ENCODE results near the gene VIPR2.
"Not testable (repeated sequence)": the region's sequence is repeated elsewhere in the genome, so short reads cannot be mapped to it uniquely, and the experiment has no call there.

Gene VIPR2

DNA sequence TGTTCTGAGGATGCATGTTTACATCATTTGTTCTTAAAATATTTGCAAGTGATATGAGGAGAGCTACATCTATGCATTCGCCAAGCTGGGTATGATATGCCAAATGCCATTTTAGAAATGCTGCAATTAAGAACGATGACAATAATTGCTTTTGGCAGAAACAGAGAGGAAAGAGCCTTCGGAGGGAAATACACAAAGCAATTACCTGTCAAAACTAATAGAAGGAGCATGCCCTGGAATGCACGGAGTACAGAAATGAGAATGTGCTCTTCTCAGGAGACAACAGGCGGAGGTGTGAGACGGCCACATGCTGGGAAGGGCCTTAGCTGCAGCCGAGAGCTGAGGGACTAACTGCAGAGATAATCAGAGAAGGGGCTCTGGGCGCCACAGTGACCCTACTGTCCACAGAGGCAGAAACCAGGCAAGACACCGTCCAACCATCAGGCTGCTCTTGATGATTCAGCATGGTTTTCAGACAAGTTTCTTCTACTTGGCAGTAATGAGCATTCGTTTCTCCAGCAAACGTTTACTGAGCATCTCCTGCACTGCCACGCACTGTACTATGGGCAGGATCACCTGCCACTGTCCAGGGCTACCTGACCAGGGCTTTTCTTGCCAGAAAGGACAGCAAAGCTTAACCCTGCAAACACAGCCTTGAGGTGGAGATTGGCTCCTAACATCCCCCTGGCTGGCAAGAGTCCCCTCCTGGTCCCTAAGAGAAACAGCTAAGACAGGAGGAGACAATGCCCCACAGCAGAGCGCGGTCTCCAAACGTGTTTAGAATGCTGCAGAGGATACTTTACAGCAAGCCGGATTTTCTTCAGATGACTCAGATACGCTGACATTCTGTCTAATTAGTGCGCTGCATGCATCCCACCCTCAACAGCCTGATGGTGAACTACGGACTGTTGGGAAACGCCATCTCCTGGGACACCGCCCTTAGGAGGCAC lies 18.1 kb downstream of the VIPR2 start:
- no peaks in the 10 kb centered on the region for H3K27me3 ChIP-seq (ENCODE audit: control insufficient read depth, insufficient read depth, low read length)
- H3K4me3 ChIP-seq (ENCODE audit: low read depth, low read length), result no peak overlapping the region
- peaks cover 5% of the 10 kb centered on the region; the same call in 1 of the 2 replicates for H3K4me1 ChIP-seq (ENCODE audit: control insufficient read depth, insufficient read depth, low read length)
- H3K9me3 ChIP-seq (ENCODE audit: control insufficient read depth, insufficient read depth, low read length), result no peaks in the 10 kb centered on the region
- H3K27ac ChIP-seq (ENCODE audit: low read depth, low read length), result no peak overlapping the region
- no peaks in the 10 kb centered on the region for H3K36me3 ChIP-seq (ENCODE audit: control insufficient read depth, insufficient read depth, low read length)
- H3K9ac ChIP-seq (ENCODE audit: low read depth, low read length), result no peak overlapping the region

- H3K9ac ChIP-seq (ENCODE audit: low read depth, low read length), result no peak overlapping the region
- no peaks in the 10 kb centered on the region for H3K4me1 ChIP-seq (ENCODE audit: control insufficient read depth, insufficient read depth, low read length)
- H3K4me3 ChIP-seq (ENCODE audit: low read depth, low read length), result no peak overlapping the region
- H3K36me3 ChIP-seq (ENCODE audit: control insufficient read depth, insufficient read depth, low read length), result no peaks in the 10 kb centered on the region
- no peak overlapping the region for H3K27ac ChIP-seq (ENCODE audit: low read depth, low read length)
- no peaks in the 10 kb centered on the region for H3K27me3 ChIP-seq (ENCODE audit: control insufficient read depth, insufficient read depth, low read length)
- no peaks in the 10 kb centered on the region for H3K9me3 ChIP-seq (ENCODE audit: control insufficient read depth, insufficient read depth, low read length)
Observed at GRCh38 chr7:159125955-159126270, 18.8 kb downstream of the VIPR2 start.

GRCh38 chr7:159125104-159125954 lies 19.3 kb downstream of the VIPR2 start:
- Histone ChIP-seq H3K9ac (ENCODE audit: low read depth, low read length) (no peak overlapping the region), H3K9me3 (ENCODE audit: control insufficient read depth, insufficient read depth, low read length) (no peaks in the 10 kb centered on the region), H3K4me1 (ENCODE audit: control insufficient read depth, insufficient read depth, low read length) (no peaks in the 10 kb centered on the region), H3K27me3 (ENCODE audit: control insufficient read depth, insufficient read depth, low read length) (no peaks in the 10 kb centered on the region), H3K27ac (ENCODE audit: low read depth, low read length) (no peak overlapping the region), H3K4me3 (ENCODE audit: low read depth, low read length) (no peak overlapping the region), H3K36me3 (ENCODE audit: control insufficient read depth, insufficient read depth, low read length) (no peaks in the 10 kb centered on the region)

DNA sequence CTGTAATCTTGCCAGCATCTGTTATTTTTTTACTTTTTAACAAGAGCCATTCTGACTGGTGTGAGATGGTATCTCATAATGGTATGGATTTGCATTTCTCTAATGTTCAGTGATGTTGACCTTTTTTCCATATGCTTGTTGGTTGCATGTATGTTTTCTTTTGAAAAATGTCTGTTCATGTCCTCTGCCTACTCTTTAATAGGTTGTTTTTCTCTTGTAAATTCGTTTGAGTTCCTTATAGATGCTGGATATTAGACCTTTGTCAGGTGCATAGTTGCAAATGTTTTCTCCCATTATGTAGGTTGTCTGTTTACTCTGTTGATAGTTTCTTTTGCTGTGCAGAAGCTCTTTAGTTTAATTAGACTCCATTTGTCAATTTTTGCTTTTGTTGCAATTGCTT lies 20.9 kb downstream of the VIPR2 start:
- H3K27ac ChIP-seq (ENCODE audit: low read depth, low read length); H3K9ac ChIP-seq (ENCODE audit: low read depth, low read length); H3K9me3 ChIP-seq (ENCODE audit: control insufficient read depth, insufficient read depth, low read length); H3K36me3 ChIP-seq (ENCODE audit: control insufficient read depth, insufficient read depth, low read length); H3K27me3 ChIP-seq (ENCODE audit: control insufficient read depth, insufficient read depth, low read length); H3K4me1 ChIP-seq (ENCODE audit: control insufficient read depth, insufficient read depth, low read length); H3K4me3 ChIP-seq (ENCODE audit: low read depth, low read length): not testable (repeated sequence)

DNA sequence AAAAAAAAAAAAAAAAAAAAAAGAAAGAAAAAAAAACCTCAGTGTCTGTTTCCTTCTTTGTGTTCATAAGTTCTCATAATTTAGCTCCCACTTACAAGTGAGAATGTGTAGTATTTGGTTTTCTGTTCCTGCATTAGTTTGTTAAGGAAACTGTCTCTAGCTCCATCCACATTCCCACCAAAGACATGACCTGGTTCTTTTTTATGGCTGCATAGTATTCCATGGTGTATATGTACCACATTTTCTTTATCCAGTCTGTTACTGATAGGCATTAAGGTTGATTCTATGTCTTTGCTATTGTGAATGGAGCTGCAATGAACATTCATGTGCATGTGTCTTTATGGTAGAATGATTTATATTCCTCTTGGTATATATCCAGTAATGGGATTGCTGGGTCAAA lies 21.4 kb downstream of the VIPR2 start:
- H3K4me3 ChIP-seq (ENCODE audit: low read depth, low read length); H3K9ac ChIP-seq (ENCODE audit: low read depth, low read length); H3K9me3 ChIP-seq (ENCODE audit: control insufficient read depth, insufficient read depth, low read length); H3K27me3 ChIP-seq (ENCODE audit: control insufficient read depth, insufficient read depth, low read length); H3K36me3 ChIP-seq (ENCODE audit: control insufficient read depth, insufficient read depth, low read length); H3K27ac ChIP-seq (ENCODE audit: low read depth, low read length); H3K4me1 ChIP-seq (ENCODE audit: control insufficient read depth, insufficient read depth, low read length): not testable (repeated sequence)

- H3K36me3 ChIP-seq (ENCODE audit: control insufficient read depth, insufficient read depth, low read length), result no peaks in the 10 kb centered on the region
- H3K4me1 ChIP-seq (ENCODE audit: control insufficient read depth, insufficient read depth, low read length), result no peaks in the 10 kb centered on the region
- H3K4me3 ChIP-seq (ENCODE audit: low read depth, low read length), result no peak overlapping the region
- H3K27me3 ChIP-seq (ENCODE audit: control insufficient read depth, insufficient read depth, low read length), result no peaks in the 10 kb centered on the region
- H3K9ac ChIP-seq (ENCODE audit: low read depth, low read length), result no peak overlapping the region
- H3K27ac ChIP-seq (ENCODE audit: low read depth, low read length), result no peak overlapping the region
- H3K9me3 ChIP-seq (ENCODE audit: control insufficient read depth, insufficient read depth, low read length), result no peaks in the 10 kb centered on the region
Observed at GRCh38 chr7:159122276-159122675, 22.4 kb downstream of the VIPR2 start.

DNA sequence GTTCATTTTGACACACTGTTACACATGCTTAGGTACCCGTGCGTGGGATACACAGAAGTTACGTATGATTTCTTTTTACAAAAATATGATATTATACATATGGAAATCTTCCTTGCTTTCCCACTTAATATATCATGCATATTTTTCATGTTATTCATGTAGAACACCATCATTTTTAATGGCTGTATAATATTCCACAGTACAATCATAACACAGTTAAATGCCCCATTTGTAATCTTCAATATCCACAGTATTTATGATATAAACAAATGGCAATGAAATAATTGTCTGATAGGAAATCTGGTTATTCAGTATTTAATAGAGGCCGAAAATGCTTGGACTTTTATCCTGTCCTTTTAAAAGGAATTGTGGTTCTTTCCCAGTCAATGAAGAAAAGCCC lies 23.2 kb downstream of the VIPR2 start:
- H3K4me1 ChIP-seq (ENCODE audit: control insufficient read depth, insufficient read depth, low read length), result no peaks in the 10 kb centered on the region
- no peaks in the 10 kb centered on the region for H3K27me3 ChIP-seq (ENCODE audit: control insufficient read depth, insufficient read depth, low read length)
- H3K9me3 ChIP-seq (ENCODE audit: control insufficient read depth, insufficient read depth, low read length), result no peaks in the 10 kb centered on the region
- H3K4me3 ChIP-seq (ENCODE audit: low read depth, low read length), result no peak overlapping the region
- H3K36me3 ChIP-seq (ENCODE audit: control insufficient read depth, insufficient read depth, low read length), result no peaks in the 10 kb centered on the region
- no peak overlapping the region for H3K27ac ChIP-seq (ENCODE audit: low read depth, low read length)
- no peak overlapping the region for H3K9ac ChIP-seq (ENCODE audit: low read depth, low read length)

DNA sequence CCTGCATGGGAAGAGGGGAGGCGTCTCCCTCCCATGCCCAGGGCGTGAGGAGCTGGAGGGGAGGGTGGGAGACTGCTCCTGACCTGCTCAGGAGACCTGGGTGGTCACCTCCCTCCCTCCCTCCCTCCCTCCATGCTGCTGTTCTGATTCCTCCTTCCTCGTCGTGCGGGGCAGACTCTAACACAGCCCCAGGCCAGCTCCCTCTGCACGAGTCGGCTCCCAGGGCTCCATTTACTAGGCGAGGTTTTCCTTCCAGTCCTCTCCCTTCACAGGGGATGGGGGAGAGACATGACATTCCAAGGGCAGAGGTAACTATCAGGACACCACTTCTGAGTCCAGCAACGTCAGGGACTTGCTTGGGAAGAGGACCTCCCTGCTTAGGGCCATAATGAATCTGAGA lies 23.6 kb downstream of the VIPR2 start:
- no peaks in the 10 kb centered on the region for H3K36me3 ChIP-seq (ENCODE audit: control insufficient read depth, insufficient read depth, low read length)
- no peaks in the 10 kb centered on the region for H3K9me3 ChIP-seq (ENCODE audit: control insufficient read depth, insufficient read depth, low read length)
- no peak overlapping the region for H3K27ac ChIP-seq (ENCODE audit: low read depth, low read length)
- H3K27me3 ChIP-seq (ENCODE audit: control insufficient read depth, insufficient read depth, low read length), result no peaks in the 10 kb centered on the region
- no peaks in the 10 kb centered on the region for H3K4me1 ChIP-seq (ENCODE audit: control insufficient read depth, insufficient read depth, low read length)
- H3K4me3 ChIP-seq (ENCODE audit: low read depth, low read length), result no peak overlapping the region
- H3K9ac ChIP-seq (ENCODE audit: low read depth, low read length), result no peak overlapping the region

DNA sequence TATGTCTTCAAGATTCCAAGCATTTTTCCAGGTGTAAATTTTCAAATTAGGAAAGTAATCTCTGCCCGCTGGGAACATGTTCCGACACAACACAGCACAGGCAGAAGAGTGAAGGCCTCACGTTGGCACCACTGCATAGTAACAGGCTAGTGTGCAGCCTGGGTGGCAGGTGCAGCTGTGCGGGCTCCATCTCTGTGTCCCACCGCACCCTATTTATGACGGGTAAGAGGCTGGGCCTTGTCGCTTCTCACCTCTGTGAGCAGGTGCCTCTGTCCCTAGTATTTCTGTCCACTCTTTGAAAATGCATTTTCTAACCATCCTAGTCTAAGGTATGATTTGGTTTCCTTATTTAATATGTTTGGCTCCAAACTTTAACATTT lies 24.1 kb downstream of the VIPR2 start:
- no peak overlapping the region for H3K4me3 ChIP-seq (ENCODE audit: low read depth, low read length)
- H3K9me3 ChIP-seq (ENCODE audit: control insufficient read depth, insufficient read depth, low read length), result no peaks in the 10 kb centered on the region
- no peaks in the 10 kb centered on the region for H3K27me3 ChIP-seq (ENCODE audit: control insufficient read depth, insufficient read depth, low read length)
- no peaks in the 10 kb centered on the region for H3K4me1 ChIP-seq (ENCODE audit: control insufficient read depth, insufficient read depth, low read length)
- no peaks in the 10 kb centered on the region for H3K36me3 ChIP-seq (ENCODE audit: control insufficient read depth, insufficient read depth, low read length)
- no peak overlapping the region for H3K9ac ChIP-seq (ENCODE audit: low read depth, low read length)
- no peak overlapping the region for H3K27ac ChIP-seq (ENCODE audit: low read depth, low read length)

DNA sequence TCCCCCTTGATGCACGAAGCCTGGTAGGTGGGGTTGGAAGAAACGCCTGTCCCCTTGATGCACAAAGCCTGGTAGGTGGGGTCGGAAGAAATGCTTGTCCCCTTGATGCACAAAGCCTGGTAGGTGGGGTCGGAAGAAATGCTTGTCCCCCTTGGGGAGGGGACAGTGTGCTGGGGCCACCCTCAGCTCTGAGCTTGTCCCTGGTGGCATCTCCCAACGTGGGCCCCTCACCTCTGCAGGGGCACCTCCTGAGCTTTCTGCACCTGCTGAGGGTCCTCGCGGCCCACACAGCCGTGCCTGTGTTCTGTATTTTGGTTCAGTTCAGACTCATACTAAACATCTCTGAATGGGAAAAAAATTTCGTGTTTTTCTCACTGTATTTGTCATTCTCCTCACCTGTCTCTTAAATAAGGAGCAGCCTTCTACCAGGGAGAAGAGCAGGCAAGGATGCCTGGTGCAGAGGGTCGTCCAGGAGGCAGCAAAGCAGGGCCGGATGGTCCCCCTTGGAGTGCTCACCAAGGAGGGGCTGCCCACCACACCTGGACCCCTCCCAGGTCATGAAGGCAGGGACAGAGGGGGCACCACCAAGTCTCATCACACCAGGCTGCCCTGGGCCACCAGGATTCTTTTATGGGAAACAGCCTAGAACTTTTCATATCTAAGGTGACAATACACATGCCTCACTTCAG lies 24.7 kb downstream of the VIPR2 start:
- Histone ChIP-seq H3K9ac (ENCODE audit: low read depth, low read length) (no peak overlapping the region), H3K27ac (ENCODE audit: low read depth, low read length) (no peak overlapping the region), H3K27me3 (ENCODE audit: control insufficient read depth, insufficient read depth, low read length) (no peaks in the 10 kb centered on the region), H3K4me3 (ENCODE audit: low read depth, low read length) (no peak overlapping the region), H3K36me3 (ENCODE audit: control insufficient read depth, insufficient read depth, low read length) (no peaks in the 10 kb centered on the region), H3K9me3 (ENCODE audit: control insufficient read depth, insufficient read depth, low read length) (no peaks in the 10 kb centered on the region), H3K4me1 (ENCODE audit: control insufficient read depth, insufficient read depth, low read length) (no peaks in the 10 kb centered on the region)

Measured in HUES48 (cell line).